DMS53 treated with DMSO at 0.1 percent for 48 hours (cell line): ENCODE data around the gene POTEG.
"Not testable (repeated sequence)": the region's sequence is repeated elsewhere in the genome, so short reads cannot be mapped to it uniquely, and the experiment has no call there.

Experiments
- DNase-seq: peaks from one replicate; lab custom pipeline; 2025; ENCODE audit not compliant: unreplicated experiment; lab: John Stamatoyannopoulos, UW

POTEG gene

GRCh38 chr14:19374451-19374903 is 59.7 kb downstream of the POTEG start:
- DNase-seq, result not testable (repeated sequence)

GRCh38 chr14:19372813-19373500 is 61.2 kb downstream of the POTEG start:
- DNase-seq, result not testable (repeated sequence)

- DNase-seq, result not testable (repeated sequence)
Measured at GRCh38 chr14:19371767-19372166, 62.4 kb downstream of the POTEG start.

GRCh38 chr14:19362803-19363202 is 71.3 kb downstream of the POTEG start:
- DNase-seq, result not testable (repeated sequence)

- DNase-seq, result not testable (repeated sequence)
Measured at GRCh38 chr14:19362323-19362722, 71.8 kb downstream of the POTEG start.

GRCh38 chr14:19361636-19362253 is 72.4 kb downstream of the POTEG start:
- DNase-seq, result not testable (repeated sequence)

- not testable (repeated sequence) for DNase-seq
Measured at GRCh38 chr14:19360937-19361635, 73.1 kb downstream of the POTEG start.
